Fibroblast of skin of left biceps (primary cell): ENCODE results near the gene PSMC2.
"Not testable (repeated sequence)": the region's sequence is repeated elsewhere in the genome, so short reads cannot be mapped to it uniquely, and the experiment has no call there.

Experiments
- DNase-seq, 2 experiments: peaks; one replicate each; pipeline ENCODE4 v3.0.0-alpha.2; 2013; ENCODE audit warnings: low read depth in 2 of 2

Gene PSMC2

GRCh38 chr7:103379270-103379975 is 32.0 kb downstream of the PSMC2 start:
- no peak for DNase-seq

GRCh38 chr7:103380395-103381191 is 33.1 kb downstream of the PSMC2 start:
- DNase-seq, result no peak

GRCh38 chr7:103381280-103382031 is 34.0 kb downstream of the PSMC2 start:
- no peak for DNase-seq

- no peak for DNase-seq
Measured at GRCh38 chr7:103382032-103382402, 34.6 kb downstream of the PSMC2 start.

- no peak for DNase-seq
Measured at GRCh38 chr7:103387242-103387641, 39.8 kb downstream of the PSMC2 start.

GRCh38 chr7:103388469-103389140 is 41.2 kb downstream of the PSMC2 start:
- no peak for DNase-seq

GRCh38 chr7:103389263-103389662 is 41.8 kb downstream of the PSMC2 start:
- no peak for DNase-seq

- no peak for DNase-seq
Measured at GRCh38 chr7:103391150-103391549, 43.7 kb downstream of the PSMC2 start.

DNA sequence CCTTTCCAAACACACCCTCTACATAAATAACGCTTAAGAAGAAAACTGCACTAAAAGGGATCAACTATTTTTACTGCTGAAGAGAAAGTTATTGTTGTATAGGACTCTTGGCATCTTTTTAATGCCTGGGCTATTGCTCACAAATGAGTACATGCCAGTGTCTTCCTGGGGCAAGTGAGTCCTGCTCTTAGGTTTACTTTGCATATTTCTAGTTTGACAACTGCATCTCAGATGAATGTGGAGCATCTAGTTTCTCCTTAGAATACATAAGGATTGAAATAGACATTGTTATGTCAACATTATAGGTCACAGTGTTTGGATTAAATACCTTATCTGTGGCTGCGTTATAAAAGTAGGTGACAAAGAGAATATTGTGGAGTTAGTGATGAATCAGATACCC is 44.5 kb downstream of the PSMC2 start:
- DNase-seq, result no peak

DNA sequence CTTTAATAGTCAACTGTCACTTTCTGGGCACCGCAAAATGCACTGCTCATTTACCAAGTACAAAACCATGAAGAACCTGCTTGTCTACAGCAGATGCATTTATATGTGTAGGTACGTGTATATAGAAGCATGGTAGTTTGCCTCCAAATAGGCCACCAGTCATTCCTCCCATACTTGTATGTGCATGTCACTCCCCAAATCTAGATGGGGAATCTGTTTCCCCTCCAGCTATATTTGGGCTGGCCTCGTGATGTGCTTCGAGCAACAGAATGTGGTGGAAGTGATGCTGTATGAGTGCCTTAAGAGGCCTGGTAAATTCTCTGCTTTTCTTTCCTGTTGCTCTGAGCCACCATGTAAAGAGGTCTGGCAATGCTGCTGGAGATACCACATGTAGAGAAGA is 47.1 kb downstream of the PSMC2 start:
- DNase-seq, result no peak

GRCh38 chr7:103395071-103395470 is 47.6 kb downstream of the PSMC2 start:
- DNase-seq, result no peak

GRCh38 chr7:103396471-103396870 is 49.0 kb downstream of the PSMC2 start:
- DNase-seq, result no peak

DNA sequence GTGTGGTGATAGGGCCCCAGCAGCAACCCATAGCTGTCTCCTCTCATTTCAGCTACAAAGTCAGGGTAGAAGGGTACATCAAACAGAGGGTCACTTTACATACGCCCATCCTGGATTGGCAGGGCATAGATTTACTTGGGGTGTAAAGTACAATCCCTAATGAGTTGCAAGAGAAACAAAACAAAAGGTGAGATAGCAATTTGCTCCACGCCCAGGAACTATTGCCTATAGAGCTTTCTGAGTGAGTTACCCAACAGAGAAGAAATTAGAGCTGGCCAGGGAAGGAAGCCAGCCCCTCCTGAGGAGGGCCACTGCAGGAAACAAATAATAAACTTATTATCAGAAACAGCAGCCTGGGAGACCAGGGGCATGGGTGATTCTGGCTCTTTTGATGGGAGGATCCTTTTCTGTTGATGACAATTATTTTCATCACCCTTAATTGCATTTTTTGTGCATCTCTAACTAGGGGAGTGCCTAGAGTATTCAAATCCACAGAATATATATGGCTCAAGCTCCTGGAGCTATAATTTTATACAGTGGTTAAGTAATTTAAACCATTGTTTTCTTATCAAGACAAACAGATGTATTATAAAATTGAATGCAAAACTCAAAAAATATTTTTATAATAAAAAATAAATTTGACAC is 51.2 kb downstream of the PSMC2 start:
- no peak for DNase-seq

DNA sequence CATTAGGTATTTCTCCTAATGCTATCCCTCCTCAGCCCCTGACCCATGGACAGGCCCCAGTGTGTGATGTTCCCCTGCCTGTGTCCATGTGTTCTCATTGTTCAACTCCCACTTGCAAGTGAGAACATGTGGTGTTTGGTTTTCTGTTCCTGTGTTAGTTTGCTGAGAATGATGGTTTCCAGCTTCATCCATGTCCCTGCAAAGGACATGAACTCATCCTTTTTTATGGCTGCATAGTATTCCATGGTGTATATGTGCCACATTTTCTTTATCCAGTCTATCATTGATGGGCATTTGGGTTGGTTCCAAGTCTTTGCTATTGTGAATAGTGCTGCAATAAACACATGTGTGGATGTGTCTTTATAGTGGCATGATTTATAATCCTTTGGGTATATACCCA is 52.2 kb downstream of the PSMC2 start:
- DNase-seq, result not testable (repeated sequence)

DNA sequence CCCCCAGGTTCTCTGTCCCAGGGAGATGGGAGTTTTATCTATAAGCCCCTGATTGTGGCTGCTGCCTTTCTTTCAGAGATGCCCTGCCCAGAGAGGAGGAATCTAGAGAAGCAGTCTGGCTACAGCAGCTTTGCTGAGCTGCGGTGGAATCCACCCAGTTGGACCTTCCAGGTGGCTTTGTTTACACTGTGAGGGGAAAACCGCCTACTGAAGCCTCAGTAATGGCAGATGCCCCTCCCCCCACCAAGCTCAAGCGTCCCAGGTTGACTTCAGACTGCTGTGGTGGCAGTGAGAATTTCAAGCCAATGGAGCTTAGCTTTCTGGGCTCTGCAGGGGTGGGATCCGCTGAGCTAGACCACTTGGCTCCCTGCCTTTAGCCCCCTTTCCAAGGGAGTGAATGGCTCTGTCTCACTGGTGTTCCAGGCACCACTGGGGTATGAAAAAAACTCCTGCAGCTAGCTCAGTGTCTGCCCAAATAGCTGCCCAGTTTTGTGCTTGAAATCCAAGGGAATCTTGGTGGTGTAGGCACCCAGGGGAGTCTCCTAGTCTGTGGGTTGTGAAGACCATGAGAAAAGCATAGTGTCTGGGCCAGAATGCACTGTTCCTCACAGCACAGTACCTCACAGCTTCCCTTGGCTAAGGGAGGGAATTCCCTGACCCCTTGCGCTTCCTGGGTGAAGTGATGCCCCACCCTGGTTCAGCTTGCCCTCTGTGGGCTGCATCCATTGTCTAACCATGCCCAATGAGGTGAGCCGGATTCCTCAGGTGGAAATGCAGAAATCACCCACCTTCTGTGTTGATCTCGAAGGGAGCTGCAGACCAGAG is 58.6 kb downstream of the PSMC2 start:
- not testable (repeated sequence) for DNase-seq

DNA sequence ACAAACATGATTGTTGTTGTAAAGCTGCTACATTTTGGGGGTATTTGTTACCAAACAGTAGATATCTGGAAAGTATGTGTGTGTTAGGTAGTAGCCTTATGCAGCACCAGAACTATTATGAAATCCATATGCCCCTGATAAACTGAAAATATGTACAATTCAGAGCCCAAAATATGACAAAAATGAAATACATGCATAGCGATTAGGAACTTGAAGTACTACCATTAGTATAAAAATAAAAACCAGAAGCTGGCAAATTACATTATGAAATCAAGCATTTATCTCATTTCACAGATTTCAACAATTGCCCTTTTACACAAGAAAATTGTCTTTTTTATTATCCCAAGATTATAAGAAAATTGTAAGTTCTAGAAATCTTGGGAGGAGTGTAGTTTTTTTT is 64.7 kb downstream of the PSMC2 start:
- no peak for DNase-seq

DNA sequence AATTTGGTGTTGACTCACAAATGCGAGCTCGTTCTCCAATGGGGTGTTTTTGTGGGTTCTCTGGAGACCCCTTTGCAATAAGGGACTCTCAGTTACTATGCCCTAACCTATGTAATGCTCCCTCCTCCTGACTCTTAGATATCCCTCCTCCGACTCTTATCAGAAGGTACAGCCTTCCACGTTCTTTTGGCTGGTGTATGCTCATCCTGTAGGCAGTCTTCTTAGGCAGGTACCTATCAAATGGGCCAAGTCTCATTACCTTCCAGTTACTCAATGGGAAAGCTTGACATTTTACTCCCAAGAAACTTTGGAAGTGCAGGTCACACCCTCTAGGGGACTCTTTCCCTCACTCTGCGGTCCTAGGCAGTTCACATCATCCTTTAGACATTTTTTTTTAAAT is 66.0 kb downstream of the PSMC2 start:
- DNase-seq, result no peak

GRCh38 chr7:103418241-103418640 is 70.8 kb downstream of the PSMC2 start:
- no peak for DNase-seq
